COLO668 (cell line): Measurements from ENCODE around the gene HACL1.
"Not testable (repeated sequence)": the region's sequence is repeated elsewhere in the genome, so short reads cannot be mapped to it uniquely, and the experiment has no call there.

Experiments used
- DNase-seq: peaks from one replicate; lab custom pipeline; 2025; ENCODE audit not compliant: unreplicated experiment; lab: John Stamatoyannopoulos, UW

The HACL1 gene

GRCh38 chr3:15581471-15582394 lies 19.6 kb downstream of the HACL1 start:
- DNase-seq: no peak

- DNase-seq: no peak
These were observed 22.3 kb downstream of the HACL1 start for GRCh38 chr3:15579051-15579450.

GRCh38 chr3:15578289-15578867 lies 23.0 kb downstream of the HACL1 start:
- DNase-seq: no peak

GRCh38 chr3:15576475-15576874 lies 24.9 kb downstream of the HACL1 start:
- no peak for DNase-seq

GRCh38 chr3:15575446-15575845 lies 25.9 kb downstream of the HACL1 start:
- DNase-seq: no peak

- peak; percentile 36 for DNase-seq
These were observed 29.2 kb downstream of the HACL1 start for GRCh38 chr3:15572138-15572537.

- DNase-seq: no peak
These were observed 38.2 kb downstream of the HACL1 start for GRCh38 chr3:15563190-15563589.

- DNase-seq: no peak
These were observed 38.8 kb downstream of the HACL1 start for GRCh38 chr3:15562560-15562959.

- no peak for DNase-seq
These were observed 42.8 kb downstream of the HACL1 start for GRCh38 chr3:15558581-15558980.

- DNase-seq: peak; percentile 9
These were observed 43.8 kb downstream of the HACL1 start for GRCh38 chr3:15557511-15557946.

GRCh38 chr3:15556512-15556911 lies 44.9 kb downstream of the HACL1 start:
- DNase-seq: no peak

GRCh38 chr3:15553749-15554148 lies 47.6 kb downstream of the HACL1 start:
- DNase-seq: no peak

GRCh38 chr3:15551902-15552301 lies 49.5 kb downstream of the HACL1 start:
- DNase-seq: no peak

GRCh38 chr3:15549846-15550245 lies 51.5 kb downstream of the HACL1 start:
- DNase-seq: no peak

GRCh38 chr3:15542614-15543013 lies 58.8 kb downstream of the HACL1 start:
- DNase-seq: no peak

- no peak for DNase-seq
These were observed 60.0 kb downstream of the HACL1 start for GRCh38 chr3:15541371-15541770.

GRCh38 chr3:15539066-15539465 lies 62.3 kb downstream of the HACL1 start:
- no peak for DNase-seq

GRCh38 chr3:15538345-15538744 lies 63.0 kb downstream of the HACL1 start:
- DNase-seq: no peak

- DNase-seq: no peak
These were observed 64.5 kb downstream of the HACL1 start for GRCh38 chr3:15536856-15537255.

- no peak for DNase-seq
These were observed 65.6 kb downstream of the HACL1 start for GRCh38 chr3:15535732-15536131.

- DNase-seq: not testable (repeated sequence)
These were observed 68.8 kb downstream of the HACL1 start for GRCh38 chr3:15532614-15533013.

GRCh38 chr3:15531346-15531745 lies 70.0 kb downstream of the HACL1 start:
- DNase-seq: no peak
